Erythroblast (primary cell): Measurements from ENCODE around the gene LRRFIP2.

Experiments
- GATA1 ChIP-seq: IDR thresholded peaks from 2 replicates; pipeline ENCODE4 v1.6.1; 2011; ENCODE audit warnings: low read depth, mild to moderate bottlenecking, control low read depth, low read length, moderate library complexity
- POLR2A ChIP-seq: IDR thresholded peaks from 2 replicates; pipeline ENCODE4 v1.6.1; 2011; ENCODE audit warnings: mild to moderate bottlenecking, low read length

GRCh38 chr3:37135561-37135960, 38.8 kb downstream of the LRRFIP2 start:
- TF ChIP-seq POLR2A (no peak), GATA1 (no peak)
